Choroid plexus epithelial cell (primary cell): ENCODE results near the gene OR5B3.
"Not testable (repeated sequence)": the region's sequence is repeated elsewhere in the genome, so short reads cannot be mapped to it uniquely, and the experiment has no call there.

Source experiments
- DNase-seq: peaks from one replicate; pipeline ENCODE4 v3.0.0-alpha.2; 2010; ENCODE audit warnings: low read depth
- H3K4me3 ChIP-seq: 2 replicates; pipeline ENCODE4 v1.5.1; 2011; ENCODE audit warnings: low read depth, mild to moderate bottlenecking, control low read depth, low read length, moderate library complexity
- CTCF ChIP-seq: conservative IDR thresholded peaks from 2 replicates; pipeline ENCODE4 v1.5.1; 2011; ENCODE audit warnings: low read depth, mild to moderate bottlenecking, control low read depth, inconsistent platforms, low read length, moderate library complexity

The OR5B3 gene

GRCh38 chr11:58433638-58434203 is 27.0 kb upstream of the OR5B3 start:
- no peak overlapping the region for H3K4me3 ChIP-seq
- TF ChIP-seq CTCF: no peak
- no peak for DNase-seq

GRCh38 chr11:58429273-58429672 is 22.6 kb upstream of the OR5B3 start:
- H3K4me3 ChIP-seq: no peak overlapping the region
- no peak for DNase-seq
- no peak for TF ChIP-seq CTCF

- no peak for DNase-seq
- H3K4me3 ChIP-seq: no peak within 1 kb of the TSS
- TF ChIP-seq CTCF: no peak
Measured at GRCh38 chr11:58428021-58428420, 21.3 kb upstream of the OR5B3 start, which contains the start of gene OR5B2. Gene OR5B2 (minus strand): TSS chr11:58428121. CDS start chr11:58423261, 4,860 bp downstream.

- H3K4me3 ChIP-seq: not testable (repeated sequence)
Measured at GRCh38 chr11:58399622-58400021, 7.1 kb downstream of the OR5B3 start.

GRCh38 chr11:58395581-58395980 is 11.1 kb downstream of the OR5B3 start:
- no peak for TF ChIP-seq CTCF
- DNase-seq: no peak
- H3K4me3 ChIP-seq: no peak overlapping the region

More at GRCh38 chr11:58399622-58400021, 7.1 kb downstream of the OR5B3 start:
- DNase-seq: not testable (repeated sequence)

GRCh38 chr11:58394195-58394594 is 12.5 kb downstream of the OR5B3 start:
- DNase-seq: peak; percentile 73
- no peak overlapping the region for H3K4me3 ChIP-seq
- TF ChIP-seq CTCF: no peak

GRCh38 chr11:58392746-58393145 is 13.9 kb downstream of the OR5B3 start:
- TF ChIP-seq CTCF: no peak
- H3K4me3 ChIP-seq: no peak overlapping the region

More at GRCh38 chr11:58392746-58393145, 13.9 kb downstream of the OR5B3 start:
- DNase-seq: no peak
